NCI-H187 (cell line): Measurements from ENCODE around the gene ZNF174.

Experiments used
- DNase-seq, 2 experiments: peaks; one replicate each; lab custom pipeline; 2025; lab: John Stamatoyannopoulos, UW

Gene ZNF174

GRCh38 chr16:3400779-3401688 lies at the start of gene ZNF174, which contains the start of gene ZSCAN32:
ZNF174 (plus strand) TSS chr16:3401215; CDS start chr16:3402005, 790 bp downstream.
ZSCAN32 (minus strand) TSS chr16:3401004; CDS start chr16:3397557, 3,447 bp downstream.
- peak; percentile 99 to 100 for DNase-seq

DNA sequence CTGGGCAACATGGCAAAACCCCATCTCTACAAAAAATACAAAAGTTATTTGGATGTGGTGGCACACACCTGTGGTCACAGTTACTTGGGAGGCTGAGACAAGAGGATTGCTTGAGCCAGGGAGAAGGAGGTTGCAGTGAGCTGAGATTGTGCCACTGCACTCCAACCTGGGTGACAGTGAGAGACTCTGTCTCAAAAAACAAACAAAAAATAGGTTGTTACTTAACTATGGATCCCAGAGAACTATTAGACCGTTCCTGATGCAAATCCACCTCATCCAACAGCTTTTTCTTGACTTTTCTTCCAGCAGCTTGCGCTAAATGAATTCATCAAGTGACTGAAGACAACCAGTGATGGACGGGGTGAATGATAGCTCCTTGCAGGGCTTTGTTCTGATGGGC lies 45.4 kb upstream of the ZNF174 start, which contains the start of gene OR2C1:
OR2C1 (plus strand) TSS at position 301 of the 400 bp plus-strand sequence; CDS start at position 353, 52 bp downstream.
- no peak for DNase-seq

DNA sequence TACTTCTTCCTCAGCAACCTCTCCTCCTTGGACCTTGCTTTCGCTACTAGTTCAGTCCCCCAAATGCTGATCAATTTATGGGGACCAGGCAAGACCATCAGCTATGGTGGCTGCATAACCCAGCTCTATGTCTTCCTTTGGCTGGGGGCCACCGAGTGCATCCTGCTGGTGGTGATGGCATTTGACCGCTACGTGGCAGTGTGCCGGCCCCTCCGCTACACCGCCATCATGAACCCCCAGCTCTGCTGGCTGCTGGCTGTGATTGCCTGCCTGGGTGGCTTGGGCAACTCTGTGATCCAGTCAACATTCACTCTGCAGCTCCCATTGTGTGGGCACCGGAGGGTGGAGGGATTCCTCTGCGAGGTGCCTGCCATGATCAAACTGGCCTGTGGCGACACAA lies 44.9 kb upstream of the ZNF174 start:
- no peak for DNase-seq

GRCh38 chr16:3358871-3359270 lies 42.1 kb upstream of the ZNF174 start:
- DNase-seq = no peak

DNA sequence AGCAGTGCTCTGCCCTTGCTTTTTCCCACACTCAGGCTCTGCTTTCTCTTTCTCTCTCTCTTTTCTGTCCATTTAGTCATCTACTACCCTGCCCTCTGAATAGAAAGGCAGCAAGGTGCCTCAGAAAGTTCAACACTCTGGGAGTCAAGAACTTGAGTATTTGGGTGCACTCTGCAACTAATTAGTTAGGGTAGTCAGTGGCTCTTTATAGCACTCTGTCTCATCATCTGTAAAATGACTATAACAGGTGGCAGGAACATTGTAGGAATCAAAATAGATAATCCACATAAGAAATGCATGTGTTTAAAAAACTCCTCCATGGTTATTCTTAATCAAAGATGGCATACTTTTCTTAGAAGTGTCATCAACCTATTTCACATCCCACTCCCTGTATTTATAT lies 38.1 kb upstream of the ZNF174 start:
- DNase-seq = no peak

- DNase-seq = no peak
Observed at GRCh38 chr16:3363793-3364192, 37.2 kb upstream of the ZNF174 start.

DNA sequence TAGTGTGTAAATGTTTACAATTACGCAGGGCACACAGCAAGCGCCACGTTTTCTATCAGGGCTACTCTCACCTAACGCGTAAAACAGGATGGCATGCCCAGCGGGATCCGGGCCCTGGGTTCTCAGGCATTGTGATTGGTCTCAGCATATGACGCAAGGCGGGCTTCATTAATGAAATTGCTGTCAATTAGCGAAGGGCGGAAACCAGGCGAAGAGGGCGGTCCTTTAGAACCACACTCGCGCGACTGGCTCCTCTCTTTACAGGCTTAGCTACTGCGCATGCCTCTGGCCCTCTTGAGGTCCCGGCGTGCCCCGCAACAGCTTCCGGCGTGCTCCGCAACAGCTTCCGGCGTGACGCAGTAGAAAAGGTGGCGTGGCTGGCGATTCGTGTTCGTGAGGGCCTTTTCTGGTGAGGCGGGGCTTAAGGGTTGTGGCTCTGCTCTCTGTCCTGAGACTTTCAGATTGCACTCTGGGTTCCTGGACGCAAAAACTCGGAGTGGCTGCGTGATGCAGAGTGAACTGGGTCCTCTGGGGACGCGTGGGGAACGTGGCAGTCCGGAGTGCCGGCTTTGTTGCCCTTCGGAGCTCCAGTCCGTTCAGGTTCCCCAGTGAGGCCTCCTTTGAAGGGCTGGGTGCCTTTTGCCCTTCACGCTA lies 36.1 kb upstream of the ZNF174 start:
- DNase-seq = peak in 1 of 2 experiments; percentile 67

DNA sequence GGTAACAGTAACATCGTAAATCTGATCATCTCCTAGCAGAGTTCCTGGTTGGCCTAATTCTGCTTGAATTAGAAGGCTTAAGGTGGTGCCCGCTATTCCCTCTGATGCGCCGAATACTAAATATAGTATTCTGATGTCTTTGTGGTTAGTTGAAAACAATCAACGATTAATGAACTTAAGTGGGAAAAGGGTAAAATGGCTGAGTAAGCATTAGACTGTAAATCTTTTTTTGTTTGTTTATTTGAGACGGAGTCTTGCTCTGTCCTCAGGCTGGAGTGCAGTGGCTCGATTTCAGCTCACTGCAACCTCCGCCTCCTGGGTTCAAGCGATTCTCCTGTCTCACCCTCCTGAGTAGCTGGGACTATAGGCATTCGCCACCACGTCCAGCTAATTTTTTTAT lies 31.9 kb upstream of the ZNF174 start:
- no peak for DNase-seq

GRCh38 chr16:3375680-3376079 lies 25.3 kb upstream of the ZNF174 start:
- DNase-seq = no peak

GRCh38 chr16:3377917-3378316 lies 23.1 kb upstream of the ZNF174 start:
- no peak for DNase-seq

DNA sequence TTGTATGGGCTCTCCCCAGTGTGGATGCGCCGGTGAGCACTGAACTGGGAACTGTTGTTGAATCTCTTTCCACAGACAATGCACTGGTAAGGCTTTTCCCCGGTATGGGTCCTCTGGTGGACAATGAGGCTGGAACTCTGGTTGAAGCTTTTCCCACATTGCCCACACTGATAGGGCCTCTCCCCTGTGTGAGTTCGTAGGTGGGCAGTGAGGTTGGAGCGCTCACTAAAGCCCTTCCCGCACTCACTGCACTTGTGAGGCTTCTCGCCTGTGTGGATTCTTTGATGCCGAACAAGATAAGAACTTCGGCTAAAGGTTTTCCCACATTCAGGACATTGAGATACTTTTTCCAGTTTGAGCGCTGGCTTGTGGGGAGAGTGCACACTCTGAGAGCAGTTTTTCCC lies 18.0 kb upstream of the ZNF174 start:
- DNase-seq = no peak

DNA sequence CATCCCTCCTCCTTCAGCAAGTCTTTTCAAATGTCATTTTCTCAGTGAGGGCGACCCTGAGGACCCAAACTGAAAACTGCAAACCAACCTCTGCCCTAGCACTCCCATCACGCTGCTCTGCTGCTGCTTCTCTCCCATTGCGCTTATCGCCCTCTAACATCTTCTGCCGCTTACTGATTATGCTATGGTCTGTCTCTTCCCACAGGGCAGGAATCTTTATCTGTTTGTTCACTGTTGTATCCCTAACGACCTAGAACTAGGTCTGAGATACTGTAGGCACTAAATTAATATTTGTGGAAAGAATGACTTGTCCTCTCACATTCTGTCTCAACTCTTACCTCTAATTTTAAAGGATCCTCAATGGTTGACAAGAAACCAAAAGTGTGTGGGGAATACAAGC lies 12.7 kb upstream of the ZNF174 start:
- no peak for DNase-seq

DNA sequence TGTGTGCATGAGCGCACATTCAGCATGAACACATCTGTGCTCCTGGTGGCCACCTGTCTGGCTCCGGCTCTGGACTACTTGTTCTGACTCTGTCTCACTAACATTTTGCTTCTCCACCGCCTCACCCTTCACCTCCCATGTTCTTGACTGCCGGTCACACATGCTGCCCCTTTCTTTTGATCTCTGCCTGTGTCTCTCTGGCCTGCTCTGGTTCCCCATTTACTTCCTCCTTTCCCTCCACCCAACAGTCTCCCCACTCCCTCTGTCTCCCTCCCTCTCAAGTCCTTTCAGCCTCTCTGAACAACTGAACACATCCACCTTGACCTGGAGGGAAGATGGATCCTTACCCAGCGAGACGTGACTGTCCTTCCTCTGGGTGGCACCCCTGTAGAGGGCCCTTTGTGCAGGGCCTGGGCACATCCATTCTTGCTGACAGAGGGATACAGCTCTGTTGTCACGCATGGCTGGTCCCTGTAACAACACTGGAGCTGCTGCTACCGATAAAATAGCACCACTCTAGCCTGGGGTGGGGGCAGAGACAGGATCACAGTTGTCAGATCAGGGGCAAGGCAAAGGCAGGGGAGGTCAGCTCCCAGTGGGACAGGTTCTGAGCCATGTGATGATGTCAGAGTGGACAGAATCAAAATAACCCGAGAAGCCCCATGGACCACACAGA lies 11.2 kb upstream of the ZNF174 start:
- no peak for DNase-seq

- DNase-seq = no peak
Observed at GRCh38 chr16:3400446-3400778, 603 bp upstream of the ZNF174 start.

GRCh38 chr16:3401719-3402397 lies 843 bp downstream of the ZNF174 start:
- DNase-seq = no peak

- DNase-seq = no peak
Observed at GRCh38 chr16:3408561-3409197, 7.7 kb downstream of the ZNF174 start.

DNA sequence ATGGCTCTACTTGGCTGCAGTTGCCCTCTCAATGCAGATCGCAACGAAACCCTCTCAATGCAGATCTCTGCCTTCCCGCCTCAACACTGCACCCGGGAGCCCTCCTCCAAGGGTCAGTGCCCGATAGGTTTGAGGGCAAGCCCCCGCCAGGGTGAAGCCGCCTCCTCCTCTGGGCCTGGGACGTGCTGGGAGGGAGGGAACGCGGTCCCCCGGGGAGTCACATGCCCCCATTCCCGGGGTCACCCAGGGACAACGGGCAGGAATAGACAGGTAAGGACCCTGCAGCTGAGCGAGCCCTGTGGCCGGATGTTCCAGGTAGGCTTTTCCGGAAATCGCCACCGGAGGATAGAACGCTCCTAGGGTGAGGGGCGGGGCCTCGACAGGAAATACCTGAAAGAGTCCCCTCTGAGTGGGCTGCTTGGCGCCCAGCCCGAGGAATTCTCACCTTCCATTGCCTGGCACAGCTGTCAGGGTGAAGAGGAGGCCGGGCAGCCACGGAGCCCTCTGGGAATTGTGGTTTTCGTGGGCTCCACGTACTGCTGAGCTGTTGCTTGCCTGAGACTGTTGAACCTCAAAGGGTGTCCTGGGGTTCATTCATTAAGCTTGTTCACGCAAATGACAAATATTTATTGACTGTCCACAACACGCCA lies 12.8 kb downstream of the ZNF174 start:
- DNase-seq = no peak

GRCh38 chr16:3431779-3432219 lies 30.8 kb downstream of the ZNF174 start:
- DNase-seq = no peak

DNA sequence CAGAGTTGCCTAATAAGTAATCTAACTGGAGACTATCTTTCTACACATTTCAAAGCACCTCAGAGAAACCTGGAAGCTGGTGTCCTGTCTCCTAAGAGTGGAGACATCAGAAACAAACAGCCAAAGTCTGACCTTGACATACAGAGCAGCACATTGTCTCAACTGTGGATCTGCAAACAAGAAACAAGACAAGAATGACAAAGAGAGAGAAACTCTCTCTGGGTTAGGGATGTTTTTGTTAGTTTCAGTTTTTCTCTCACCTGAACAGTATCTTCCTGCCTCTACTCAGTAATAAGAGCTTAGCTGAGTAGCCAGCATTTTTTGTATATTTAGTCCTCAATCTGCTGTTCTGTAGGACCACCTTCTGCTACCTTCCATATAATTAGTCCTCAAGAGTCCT lies 33.4 kb downstream of the ZNF174 start:
- DNase-seq = no peak

GRCh38 chr16:3439637-3440036 lies 38.6 kb downstream of the ZNF174 start:
- DNase-seq = no peak
